PFSK-1 (cell line): ENCODE results near the gene MAP4K2.

Experiments used
- POLR2AphosphoS5 ChIP-seq: IDR thresholded peaks from 2 replicates; pipeline ENCODE4 v1.6.1; 2012; ENCODE audit warnings: low read depth, mild to moderate bottlenecking, control low read depth, low read length, moderate library complexity
- REST ChIP-seq, 2 experiments: IDR thresholded peaks; 2 replicates each; pipeline versions ENCODE4 v1.6.1 to v1.8.0; 2011 to 2012; ENCODE audit warnings: low read depth in 2 of 2, low read length in 2 of 2, control low read depth in 1 of 2, inconsistent platforms in 1 of 2, mild to moderate bottlenecking in 1 of 2, moderate library complexity in 1 of 2; ENCODE audit not compliant: insufficient read depth in 1 of 2
- SIN3A ChIP-seq: IDR thresholded peaks from 2 replicates; pipeline ENCODE4 v1.6.1; 2012; ENCODE audit warnings: mild to moderate bottlenecking, low read length, moderate library complexity, borderline replicate concordance; ENCODE audit not compliant: insufficient read depth

GRCh38 chr11:64802370-64803157, 450 bp downstream of the MAP4K2 start:
- TF ChIP-seq REST (IDR thresholded peaks at IDR 0.05; ENCODE audit: insufficient read depth in 1 of 2, low read depth in 2 of 2, low read length in 2 of 2) (no peak), POLR2AphosphoS5 (no peak), SIN3A (no peak)
